ENCODE data around the gene TASOR.

The TASOR gene

DNA sequence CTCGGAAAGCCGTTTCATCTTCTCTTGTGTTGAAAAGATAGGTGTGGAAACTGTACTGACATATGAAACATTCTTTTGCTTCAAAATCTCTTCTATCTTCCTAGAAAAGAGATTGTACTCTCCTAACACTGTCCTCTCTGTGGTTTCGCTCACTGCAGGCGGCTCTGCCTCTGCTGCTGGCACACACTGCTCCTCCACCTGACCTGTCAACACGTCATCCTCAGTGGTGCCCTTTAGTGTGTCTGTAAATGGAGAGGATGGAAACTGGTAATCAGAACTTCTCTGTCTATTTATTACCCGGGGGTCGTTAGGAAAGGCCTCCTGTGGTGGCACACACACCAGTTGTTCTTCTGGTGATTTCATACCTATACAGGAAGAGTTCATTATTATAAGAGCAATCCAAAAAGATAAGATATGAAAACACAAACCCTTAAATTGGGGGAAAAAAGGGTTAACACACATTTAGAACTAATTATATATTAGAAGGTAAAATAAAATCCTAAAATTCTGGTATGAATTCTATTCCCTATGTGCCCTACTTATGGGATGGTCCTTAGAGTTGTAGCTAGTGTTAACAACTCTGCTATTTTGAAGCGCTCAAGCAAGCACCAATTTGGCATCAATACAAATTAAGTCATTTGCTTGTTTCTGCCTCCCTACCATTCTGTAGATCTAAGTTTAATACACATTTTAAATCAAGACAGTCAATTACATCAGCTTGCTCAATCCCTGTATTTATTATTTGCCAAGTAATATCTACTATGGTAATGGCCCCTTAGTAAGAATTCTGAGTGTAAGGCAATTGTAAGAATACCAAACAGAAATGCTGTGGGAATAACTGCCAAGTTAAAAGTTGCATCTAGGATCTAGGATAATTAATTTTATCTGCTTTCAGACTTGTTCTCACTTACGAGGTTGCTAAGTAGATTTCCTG is 49.2 kb downstream of the TASOR start:
- TF ChIP-seq, protein P1, sequence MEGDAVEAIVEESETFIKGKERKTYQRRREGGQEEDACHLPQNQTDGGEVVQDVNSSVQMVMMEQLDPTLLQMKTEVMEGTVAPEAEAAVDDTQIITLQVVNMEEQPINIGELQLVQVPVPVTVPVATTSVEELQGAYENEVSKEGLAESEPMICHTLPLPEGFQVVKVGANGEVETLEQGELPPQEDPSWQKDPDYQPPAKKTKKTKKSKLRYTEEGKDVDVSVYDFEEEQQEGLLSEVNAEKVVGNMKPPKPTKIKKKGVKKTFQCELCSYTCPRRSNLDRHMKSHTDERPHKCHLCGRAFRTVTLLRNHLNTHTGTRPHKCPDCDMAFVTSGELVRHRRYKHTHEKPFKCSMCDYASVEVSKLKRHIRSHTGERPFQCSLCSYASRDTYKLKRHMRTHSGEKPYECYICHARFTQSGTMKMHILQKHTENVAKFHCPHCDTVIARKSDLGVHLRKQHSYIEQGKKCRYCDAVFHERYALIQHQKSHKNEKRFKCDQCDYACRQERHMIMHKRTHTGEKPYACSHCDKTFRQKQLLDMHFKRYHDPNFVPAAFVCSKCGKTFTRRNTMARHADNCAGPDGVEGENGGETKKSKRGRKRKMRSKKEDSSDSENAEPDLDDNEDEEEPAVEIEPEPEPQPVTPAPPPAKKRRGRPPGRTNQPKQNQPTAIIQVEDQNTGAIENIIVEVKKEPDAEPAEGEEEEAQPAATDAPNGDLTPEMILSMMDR (IDR thresholded peaks at IDR 0.05; ENCODE audit: extremely low read depth, missing control alignments), result no peak
- no peak for DNase-seq (ENCODE audit: low spot score)

Data from GM20000 (cell line).